ENCODE data around the gene RBMS3.

DNA sequence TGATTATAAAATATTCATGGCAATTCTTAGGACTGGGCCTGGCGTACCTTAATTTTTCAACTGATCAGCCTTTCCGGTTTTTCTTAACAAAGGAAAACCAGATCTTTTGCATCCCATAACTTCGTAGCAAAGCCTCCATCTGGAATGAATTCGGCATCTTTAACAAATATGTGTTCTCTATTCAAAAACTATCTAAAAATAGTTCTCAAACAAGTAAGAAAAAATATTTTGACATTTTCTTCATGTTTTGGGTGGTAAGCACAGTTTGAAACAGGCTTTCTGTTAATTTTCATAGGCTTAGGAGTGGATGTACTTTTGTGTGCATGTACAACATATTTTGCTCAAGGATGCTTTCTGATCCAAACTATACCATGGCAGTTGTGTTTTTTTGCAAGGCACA, 55.1 kb downstream of the RBMS3 start:
- no peak for TF ChIP-seq REST (IDR thresholded peaks at IDR 0.05; ENCODE audit: low read depth)
- no peak for TF ChIP-seq RAD21 (IDR thresholded peaks at IDR 0.05; ENCODE audit: low read depth)
- no peak for TF ChIP-seq POLR2AphosphoS5 (IDR thresholded peaks at IDR 0.05; ENCODE audit: low read depth, low read length)
- TF ChIP-seq JUND (IDR thresholded peaks at IDR 0.05): no peak
- TF ChIP-seq POLR2A (IDR thresholded peaks at IDR 0.05; ENCODE audit: borderline replicate concordance, extremely low read depth, insufficient read depth, insufficient read length): no peak
- no peak for TF ChIP-seq CTCF (IDR thresholded peaks at IDR 0.05 in 2 of 3, conservative IDR thresholded peaks at IDR 0.05 in 1 of 3; ENCODE audit: borderline replicate concordance in 1 of 3, insufficient read depth in 1 of 3, low read depth in 2 of 3, low read length in 2 of 3)
- TF ChIP-seq YY1 (IDR thresholded peaks at IDR 0.05; ENCODE audit: extremely low read depth, insufficient replicate concordance, low read depth, low read length): no peak
- TF ChIP-seq EZH2 (IDR thresholded peaks at IDR 0.05): no peak
- no peak for TF ChIP-seq SP1 (IDR thresholded peaks at IDR 0.05; ENCODE audit: low read depth)
- no peak for TF ChIP-seq CBX3 (IDR thresholded peaks at IDR 0.05; ENCODE audit: low read depth)
- TF ChIP-seq ZNF274 (IDR thresholded peaks at IDR 0.05; ENCODE audit: low read depth, low read length): no peak

All from HCT116 (cell line).